ENCODE data around the gene RAB1B. TPM values are rescaled to one million over a fixed set of nuclear protein-coding genes. Genes with fewer than 3 reads are reported as not detected.

Gene RAB1B
- total and polyA plus RNA-seq, 2 donors from 2014 or later = 153 to 197 TPM

GRCh38 chr11:66266378-66267038 lies 1.9 kb upstream of the RAB1B start:
- Histone ChIP-seq H3K9ac (ENCODE audit: low read length in 3 of 3) (peak overlapping the region in 1 of 3 donors; percentile 51), H3K4me1 (ENCODE audit: control insufficient read depth in 2 of 3, insufficient read depth in 2 of 3, low read depth in 1 of 3, low read length in 3 of 3) (peaks cover 0 to 13% (median 6%) of the 10 kb centered on the region in 3 donors), H3K4me3 (ENCODE audit: low read length in 3 of 3) (peak overlapping the region in 1 of 3 donors; percentile 92), H3K9me3 (ENCODE audit: control insufficient read depth in 2 of 3, insufficient read depth in 1 of 3, low read length in 3 of 3) (no peaks in the 10 kb centered on the region), H3K36me3 (ENCODE audit: control insufficient read depth in 2 of 3, insufficient read depth in 3 of 3, low read length in 3 of 3) (peaks cover 0 to 7% (median 2%) of the 10 kb centered on the region in 3 donors), H3K27me3 (ENCODE audit: control insufficient read depth, insufficient read depth, low read length) (no peaks in the 10 kb centered on the region), H3K27ac (ENCODE audit: low read depth in 2 of 2, low read length in 2 of 2) (peak overlapping the region in 1 of 2 donors; percentile 32)
- TF ChIP-seq CTCF (IDR thresholded peaks at IDR 0.05; ENCODE audit: borderline replicate concordance, extremely low read depth, insufficient read depth) = no peak
- FAIRE-seq (no peak), DNase-seq (peak in 2 of 5 donors; percentile 81 to 88)
- intact Hi-C loops (cut with DNase I) = no loop called here

- Histone ChIP-seq H3K4me1 (ENCODE audit: control insufficient read depth in 2 of 3, insufficient read depth in 2 of 3, low read depth in 1 of 3, low read length in 3 of 3) (peaks cover 0 to 13% (median 6%) of the 10 kb centered on the region in 3 donors), H3K27ac (ENCODE audit: low read depth in 2 of 2, low read length in 2 of 2) (peak overlapping the region; percentile 32 to 99), H3K36me3 (ENCODE audit: control insufficient read depth in 2 of 3, insufficient read depth in 3 of 3, low read length in 3 of 3) (peaks cover 2 to 9% (median 3%) of the 10 kb centered on the region in 3 donors), H3K9me3 (ENCODE audit: control insufficient read depth in 2 of 3, insufficient read depth in 1 of 3, low read length in 3 of 3) (no peaks in the 10 kb centered on the region), H3K27me3 (ENCODE audit: control insufficient read depth, insufficient read depth, low read length) (no peaks in the 10 kb centered on the region), H3K4me3 (ENCODE audit: low read length in 3 of 3) (peak overlapping the region; percentile 60 to 92 (median 65)), H3K9ac (ENCODE audit: low read length in 3 of 3) (peak overlapping the region; percentile 17 to 51 (median 18))
- no peak for TF ChIP-seq CTCF (IDR thresholded peaks at IDR 0.05; ENCODE audit: borderline replicate concordance, extremely low read depth, insufficient read depth)
- FAIRE-seq (no peak), DNase-seq (no peak)
- intact Hi-C loops (cut with DNase I) = no loop called here
These were observed 1.4 kb upstream of the RAB1B start for GRCh38 chr11:66267039-66267378.

GRCh38 chr11:66267379-66268243 lies 828 bp upstream of the RAB1B start:
- no peak for TF ChIP-seq CTCF (IDR thresholded peaks at IDR 0.05; ENCODE audit: borderline replicate concordance, extremely low read depth, insufficient read depth)
- DNase-seq (peak; percentile 92 to 98 (median 96)), FAIRE-seq (no peak)
- H3K27ac ChIP-seq (ENCODE audit: low read depth in 2 of 2, low read length in 2 of 2) = peak overlapping the region; percentile 98 to 99
- peaks cover 6 to 9% (median 9%) of the 10 kb centered on the region in 3 donors for H3K36me3 ChIP-seq (ENCODE audit: control insufficient read depth in 2 of 3, insufficient read depth in 3 of 3, low read length in 3 of 3)
- intact Hi-C loops (cut with DNase I) = no loop called here
- H3K4me1 ChIP-seq (ENCODE audit: control insufficient read depth in 2 of 3, insufficient read depth in 2 of 3, low read depth in 1 of 3, low read length in 3 of 3) = peaks cover 0 to 13% (median 6%) of the 10 kb centered on the region in 3 donors
- H3K9me3 ChIP-seq (ENCODE audit: control insufficient read depth in 2 of 3, insufficient read depth in 1 of 3, low read length in 3 of 3) = no peaks in the 10 kb centered on the region
- H3K9ac ChIP-seq (ENCODE audit: low read length in 3 of 3) = peak overlapping the region; percentile 42 to 97 (median 68)
- H3K4me3 ChIP-seq (ENCODE audit: low read length in 3 of 3) = peak overlapping the region; percentile 69 to 92 (median 85)
- no peaks in the 10 kb centered on the region for H3K27me3 ChIP-seq (ENCODE audit: control insufficient read depth, insufficient read depth, low read length)

Measured in kidney (tissue), 14 donors.